GM18505 (cell line): ENCODE data around the gene ODAD2.
"Not testable (repeated sequence)": the region's sequence is repeated elsewhere in the genome, so short reads cannot be mapped to it uniquely, and the experiment has no call there.

Experiments used
- ATAC-seq: cut with Tn5 transposase; IDR thresholded peaks from one replicate; pipeline ENCODE4 v1.9.1; 2021; ENCODE audit not compliant: unreplicated experiment
- POLR2A ChIP-seq: IDR thresholded peaks from 4 replicates; pipeline ENCODE4 v1.6.1; 2011; ENCODE audit warnings: borderline replicate concordance; ENCODE audit not compliant: insufficient read depth, insufficient read length; ENCODE audit errors: extremely low read depth

Gene ODAD2

GRCh38 chr10:27997865-27998177 is 1.1 kb downstream of the ODAD2 start:
- no peak for TF ChIP-seq POLR2A
- no peak for ATAC-seq

- ATAC-seq, result no peak
- TF ChIP-seq POLR2A, result no peak
These were observed 3.6 kb downstream of the ODAD2 start for GRCh38 chr10:27995311-27995710.

GRCh38 chr10:27989357-27989756 is 9.5 kb downstream of the ODAD2 start:
- ATAC-seq, result not testable (repeated sequence)

- TF ChIP-seq POLR2A, result no peak
- ATAC-seq, result no peak
These were observed 12.1 kb downstream of the ODAD2 start for GRCh38 chr10:27986821-27987220.

GRCh38 chr10:27982875-27983543 is 15.9 kb downstream of the ODAD2 start:
- no peak for ATAC-seq

GRCh38 chr10:27981744-27982143 is 17.1 kb downstream of the ODAD2 start:
- TF ChIP-seq POLR2A, result no peak
- no peak for ATAC-seq

More at GRCh38 chr10:27982875-27983543, 15.9 kb downstream of the ODAD2 start:
- no peak for TF ChIP-seq POLR2A

GRCh38 chr10:27970795-27971194 is 28.1 kb downstream of the ODAD2 start:
- not testable (repeated sequence) for ATAC-seq

GRCh38 chr10:27969931-27970330 is 28.9 kb downstream of the ODAD2 start:
- not testable (repeated sequence) for ATAC-seq

- ATAC-seq, result no peak
- TF ChIP-seq POLR2A, result no peak
These were observed 39.7 kb downstream of the ODAD2 start for GRCh38 chr10:27959093-27959715.

GRCh38 chr10:27958383-27958782 is 40.5 kb downstream of the ODAD2 start:
- not testable (repeated sequence) for ATAC-seq

- TF ChIP-seq POLR2A, result no peak
- ATAC-seq, result no peak
These were observed 48.7 kb downstream of the ODAD2 start for GRCh38 chr10:27950242-27950564.

- ATAC-seq, result no peak
- no peak for TF ChIP-seq POLR2A
These were observed 49.2 kb downstream of the ODAD2 start for GRCh38 chr10:27949528-27950241.

GRCh38 chr10:27948186-27948585 is 50.7 kb downstream of the ODAD2 start:
- no peak for ATAC-seq
- no peak for TF ChIP-seq POLR2A

GRCh38 chr10:27947540-27947939 is 51.3 kb downstream of the ODAD2 start:
- no peak for TF ChIP-seq POLR2A
- no peak for ATAC-seq

- ATAC-seq, result no peak
- TF ChIP-seq POLR2A, result no peak
These were observed 54.9 kb downstream of the ODAD2 start for GRCh38 chr10:27944005-27944404.

- no peak for TF ChIP-seq POLR2A
- no peak for ATAC-seq
These were observed 84.0 kb downstream of the ODAD2 start for GRCh38 chr10:27914888-27915287.
